Renal cortex interstitium (tissue), 11 donors: ENCODE measurements around the gene GCKR. TPM values are rescaled to one million over a fixed set of nuclear protein-coding genes. Genes with fewer than 3 reads are reported as not detected.
"Not testable (repeated sequence)": the region's sequence is repeated elsewhere in the genome, so short reads cannot be mapped to it uniquely, and the experiment has no call there.

Experiments used
- DNase-seq, 11 donors: peaks; one replicate each; pipeline ENCODE4 v3.0.0-alpha.2; 2013; ENCODE audit warnings: low read depth in 9 of 11, low spot score in 4 of 11; ENCODE audit errors: extremely low read depth in 1 of 11
- polyA plus RNA-seq, 3 donors: library from polyadenylated mRNA; unstranded; fragments of 120-200 nt; gene quantifications; one replicate each; pipeline ENCODE4 v1.2.1, GENCODE V29; 2013; ENCODE audit not compliant: insufficient read length in 3 of 3

The GCKR gene
- polyA plus RNA-seq, 3 donors = 0.20 to 0.38 TPM; not detected in 1

DNA sequence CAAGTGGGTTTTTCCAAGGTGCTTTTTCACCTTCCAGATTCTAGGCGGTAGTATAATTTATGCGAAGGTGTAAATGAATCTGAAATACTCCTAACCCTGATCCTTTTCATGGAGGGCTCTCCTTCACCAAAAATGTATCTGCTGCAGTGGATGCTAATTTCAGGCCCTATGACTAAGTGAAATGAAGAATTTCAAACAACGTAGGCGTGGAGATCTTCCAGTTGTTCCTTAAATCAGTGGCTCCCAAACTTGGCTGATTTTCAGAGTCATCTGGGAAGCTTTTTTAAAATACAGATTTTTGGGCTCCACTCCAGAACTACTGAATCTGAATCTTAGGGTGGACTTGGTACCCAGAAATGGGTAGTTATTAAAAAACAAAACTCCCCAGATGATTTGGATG lies 5.5 kb downstream of the GCKR start:
- no peak for DNase-seq

DNA sequence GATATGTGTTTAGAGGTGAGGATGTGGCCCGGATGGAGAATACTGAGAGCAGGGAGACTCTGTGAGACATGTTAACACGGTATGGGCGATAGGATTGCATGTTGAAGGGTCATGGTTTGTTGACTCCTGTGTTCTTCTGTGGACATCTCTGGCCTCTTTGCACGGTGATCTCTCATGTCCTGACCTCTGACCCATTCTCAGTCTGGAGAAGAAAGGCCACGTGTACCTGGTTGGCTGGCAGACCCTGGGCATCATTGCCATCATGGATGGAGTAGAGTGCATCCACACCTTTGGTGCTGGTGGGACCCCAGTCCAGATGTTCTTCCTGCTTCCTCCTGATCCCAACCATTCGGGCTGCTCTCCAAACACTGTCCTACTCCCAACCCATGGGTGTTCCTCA lies 9.9 kb downstream of the GCKR start:
- DNase-seq = no peak

DNA sequence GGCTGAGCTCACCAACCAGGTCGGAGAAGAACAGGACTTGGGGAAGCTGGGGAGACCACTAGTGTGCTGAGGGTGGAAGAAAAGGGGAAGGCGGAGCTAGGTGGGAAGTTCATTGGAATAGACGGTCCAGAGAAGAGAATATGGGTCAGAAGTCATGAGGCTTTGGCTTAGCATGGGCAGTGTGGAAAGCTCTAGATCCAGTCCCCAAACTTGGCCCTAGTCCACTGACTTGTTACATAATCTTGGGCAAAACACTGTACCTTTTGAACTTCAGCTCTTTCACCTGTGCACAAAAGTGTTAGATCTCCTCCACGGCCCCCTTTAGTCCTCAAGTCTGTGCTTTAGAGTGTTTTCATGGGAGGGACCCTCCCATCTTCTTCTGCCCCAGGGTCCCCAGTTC lies 10.7 kb downstream of the GCKR start:
- no peak for DNase-seq

DNA sequence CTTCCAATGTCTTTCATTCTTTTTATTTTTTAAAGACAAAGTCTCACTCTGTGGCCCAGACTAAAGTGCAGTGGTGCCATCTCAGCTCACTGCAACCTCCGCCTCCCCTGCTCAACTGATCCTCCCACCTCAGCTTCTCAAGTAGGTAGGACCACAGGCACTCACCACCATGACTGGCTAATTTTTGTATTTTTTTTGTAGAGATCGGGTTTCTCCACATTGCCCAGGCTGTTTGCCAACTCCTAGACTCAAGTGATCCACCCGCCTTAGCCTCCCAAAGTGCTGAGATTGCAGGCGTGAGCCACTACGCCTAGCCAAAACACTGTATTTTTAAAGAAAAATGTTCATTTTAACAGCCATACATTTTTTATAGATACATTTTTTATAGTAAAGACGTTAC lies 12.7 kb downstream of the GCKR start:
- DNase-seq = no peak

DNA sequence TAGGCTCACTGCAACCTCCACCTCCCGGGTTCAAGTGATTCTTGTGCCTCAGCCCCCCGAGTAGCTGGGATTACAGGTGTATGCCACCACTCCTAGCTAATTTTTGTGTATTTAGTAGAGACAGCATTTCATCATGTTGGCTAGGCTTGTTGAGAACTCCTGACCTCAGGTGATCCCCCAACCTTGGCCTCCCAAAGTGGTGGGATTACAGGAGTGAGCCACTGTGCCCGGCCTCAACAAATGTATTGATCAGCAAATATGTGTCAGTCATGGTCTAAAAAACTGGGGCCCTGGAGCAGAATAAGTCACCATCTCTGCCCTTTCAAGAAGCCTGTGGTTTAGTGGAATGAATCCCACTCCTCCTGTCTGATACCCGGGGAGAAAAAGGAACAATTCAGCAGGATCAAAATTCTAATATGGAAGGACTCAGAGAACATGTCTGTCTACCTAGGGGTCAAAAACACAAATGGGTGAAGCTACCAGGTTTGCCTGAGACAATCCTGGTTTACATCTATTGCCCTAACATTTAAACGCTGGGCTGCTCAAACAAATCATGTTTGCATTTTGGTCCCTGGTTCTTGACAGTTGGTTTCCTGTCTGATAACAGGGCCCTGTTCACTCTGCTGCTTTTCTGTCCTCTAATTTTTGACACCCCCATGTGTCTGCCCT lies 21.6 kb downstream of the GCKR start:
- no peak for DNase-seq

DNA sequence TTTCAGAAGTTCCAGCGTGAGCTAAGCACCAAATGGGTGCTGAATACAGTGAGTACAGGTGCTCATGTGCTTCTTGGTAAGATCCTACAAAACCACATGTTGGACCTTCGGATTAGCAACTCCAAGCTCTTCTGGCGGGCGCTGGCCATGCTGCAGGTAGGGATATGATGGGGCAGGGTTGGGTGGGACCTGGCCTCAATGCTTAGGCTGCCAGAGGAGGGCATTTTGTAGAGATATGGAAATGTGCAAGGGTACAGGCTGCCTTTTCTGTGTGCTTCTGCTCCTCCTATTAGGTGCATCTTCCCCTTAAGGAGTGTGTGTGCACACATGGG lies 22.1 kb downstream of the GCKR start:
- DNase-seq = no peak

DNA sequence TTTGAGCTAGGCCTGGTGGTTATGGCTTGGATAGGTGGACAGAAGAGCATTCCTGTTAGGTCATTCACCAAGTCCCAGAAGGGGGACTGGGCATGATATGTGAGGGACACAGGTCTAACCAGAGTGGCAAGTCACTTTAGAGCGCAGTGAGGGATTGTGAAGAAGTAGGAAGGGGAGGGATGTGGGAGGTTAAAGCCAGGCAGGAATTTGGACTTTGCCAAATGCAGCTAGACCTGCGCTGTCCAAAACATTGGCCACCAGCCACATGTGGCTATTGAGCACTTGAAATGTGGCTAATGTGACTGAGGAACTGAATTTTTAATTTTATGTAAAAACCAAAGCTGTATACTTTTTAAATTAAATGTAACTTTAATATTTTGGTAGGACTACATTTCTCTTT lies 23.7 kb downstream of the GCKR start:
- no peak for DNase-seq

DNA sequence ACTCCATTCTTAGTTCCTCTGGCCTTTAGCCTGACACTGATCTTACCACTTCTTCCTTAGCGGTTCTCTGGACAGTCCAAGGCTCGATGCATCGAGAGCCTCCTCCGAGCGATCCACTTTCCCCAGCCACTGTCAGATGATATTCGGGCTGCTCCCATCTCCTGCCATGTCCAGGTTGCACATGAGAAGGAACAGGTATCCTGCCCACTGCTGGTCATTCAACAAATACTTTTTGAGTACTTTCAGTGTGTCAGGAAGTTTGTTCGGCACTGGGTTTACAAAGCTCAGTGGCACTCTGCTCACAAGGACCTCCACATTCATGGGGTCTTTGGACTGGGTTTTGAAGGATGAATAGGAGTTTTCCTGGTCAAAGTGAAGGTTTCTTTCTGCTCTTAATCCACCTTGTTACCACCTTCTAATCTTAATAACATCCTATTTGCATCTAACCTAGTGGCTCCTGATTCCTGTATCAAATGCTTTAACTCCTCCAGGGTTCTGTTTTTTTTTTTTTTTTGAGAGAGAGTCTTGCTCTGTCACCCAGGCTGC lies 25.8 kb downstream of the GCKR start:
- no peak for DNase-seq

DNA sequence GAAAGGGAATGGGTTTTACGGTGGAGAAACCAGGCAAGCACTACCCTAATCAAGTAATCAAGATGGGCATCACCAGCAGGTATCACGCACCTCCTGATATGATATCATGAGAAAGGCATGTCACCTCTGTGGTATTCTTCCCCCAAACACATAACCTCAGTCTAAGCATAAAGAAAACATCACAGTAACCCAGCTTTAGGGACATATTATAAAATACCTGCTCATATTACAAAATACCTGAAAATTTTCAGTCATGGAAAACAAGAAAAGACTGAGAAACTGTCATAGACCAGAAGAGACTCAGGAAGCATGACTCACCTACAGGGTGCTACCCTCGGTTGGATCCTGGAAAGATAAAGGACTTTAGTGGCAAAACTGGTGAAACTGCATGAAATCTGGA lies 30.5 kb downstream of the GCKR start:
- no peak for DNase-seq

DNA sequence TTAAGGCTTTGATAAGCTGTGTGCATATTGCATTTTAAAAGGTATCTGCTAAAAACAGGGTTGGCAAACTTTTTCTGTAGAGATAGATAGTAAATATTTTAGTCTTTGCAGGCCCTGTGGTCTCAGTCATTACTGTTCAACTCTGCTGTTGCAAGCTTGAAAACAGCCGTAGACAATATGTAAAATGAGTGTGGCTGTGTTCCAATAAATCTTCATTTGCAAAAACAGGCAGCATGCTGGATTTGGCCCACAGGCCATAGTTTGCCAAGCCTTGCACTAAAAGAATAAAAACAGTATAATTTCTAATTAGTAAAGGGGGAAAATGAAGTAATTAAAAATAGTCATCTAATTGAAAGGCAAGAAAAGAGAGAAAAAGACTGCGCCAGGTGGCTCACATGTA lies 35.3 kb downstream of the GCKR start:
- DNase-seq = no peak

DNA sequence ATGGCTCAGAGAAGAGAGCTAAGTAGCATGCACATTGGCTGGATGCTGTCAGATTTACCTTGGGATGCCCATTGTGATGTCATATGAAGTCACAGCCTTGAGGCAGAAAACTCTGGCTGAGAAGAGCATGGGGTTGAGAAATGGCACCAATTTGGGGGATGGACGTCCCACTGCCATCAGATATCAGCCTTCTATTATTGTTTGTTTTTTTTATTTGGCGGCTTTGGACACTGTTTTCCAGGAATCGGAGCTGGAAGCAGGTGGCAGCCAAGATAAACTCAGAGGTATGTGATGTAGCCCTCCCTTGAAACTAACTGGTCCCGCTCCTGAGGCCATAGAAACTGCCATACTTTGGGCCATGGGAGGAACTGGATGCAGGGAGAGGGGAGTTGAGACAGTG lies 40.6 kb downstream of the GCKR start:
- DNase-seq = no peak

DNA sequence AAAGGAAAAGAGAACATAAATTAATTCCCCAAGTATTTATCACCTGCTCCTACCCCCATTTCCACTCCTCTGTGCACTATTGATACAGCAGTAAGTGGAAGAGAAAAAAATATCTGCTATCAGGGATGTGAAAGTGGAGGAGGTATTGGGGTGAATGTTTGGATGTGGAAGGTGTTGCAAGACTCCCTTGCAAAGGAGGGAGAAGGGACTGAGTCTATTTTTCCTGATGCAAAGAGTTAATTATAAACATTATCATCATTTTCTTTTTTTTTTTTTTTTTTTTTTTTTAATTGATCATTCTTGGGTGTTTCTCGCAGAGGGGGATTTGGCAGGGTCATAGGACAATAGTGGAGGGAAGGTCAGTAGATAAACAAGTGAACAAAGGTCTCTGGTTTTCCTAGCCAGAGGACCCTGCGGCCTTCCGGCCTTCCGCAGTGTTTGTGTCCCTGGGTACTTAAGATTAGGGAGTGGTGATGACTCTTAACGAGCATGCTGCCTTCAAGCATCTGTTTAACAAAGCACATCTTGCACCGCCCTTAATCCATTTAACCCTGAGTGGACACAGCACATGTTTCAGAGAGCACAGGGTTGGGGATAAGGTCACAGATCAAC lies 42.3 kb downstream of the GCKR start:
- not testable (repeated sequence) for DNase-seq

DNA sequence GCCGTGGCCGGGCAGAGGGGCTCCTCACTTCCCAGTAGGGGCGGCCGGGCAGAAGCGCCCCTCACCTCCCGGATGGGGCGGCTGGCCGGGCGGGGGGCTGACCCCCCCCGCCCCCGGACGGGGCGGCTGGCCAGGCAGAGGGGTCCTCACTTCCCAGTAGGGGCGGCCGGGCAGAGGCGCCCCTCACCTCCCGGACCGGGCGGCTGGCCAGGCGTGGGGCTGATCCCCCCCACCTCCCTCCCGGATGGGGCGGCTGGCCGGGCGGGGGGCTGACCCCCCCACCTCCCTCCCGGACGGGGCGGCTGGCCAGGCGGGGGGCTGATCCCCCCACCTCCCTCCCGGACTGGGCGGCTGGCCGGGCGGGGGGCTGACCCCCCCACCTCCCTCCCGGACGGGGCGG lies 43.0 kb downstream of the GCKR start:
- DNase-seq = not testable (repeated sequence)

DNA sequence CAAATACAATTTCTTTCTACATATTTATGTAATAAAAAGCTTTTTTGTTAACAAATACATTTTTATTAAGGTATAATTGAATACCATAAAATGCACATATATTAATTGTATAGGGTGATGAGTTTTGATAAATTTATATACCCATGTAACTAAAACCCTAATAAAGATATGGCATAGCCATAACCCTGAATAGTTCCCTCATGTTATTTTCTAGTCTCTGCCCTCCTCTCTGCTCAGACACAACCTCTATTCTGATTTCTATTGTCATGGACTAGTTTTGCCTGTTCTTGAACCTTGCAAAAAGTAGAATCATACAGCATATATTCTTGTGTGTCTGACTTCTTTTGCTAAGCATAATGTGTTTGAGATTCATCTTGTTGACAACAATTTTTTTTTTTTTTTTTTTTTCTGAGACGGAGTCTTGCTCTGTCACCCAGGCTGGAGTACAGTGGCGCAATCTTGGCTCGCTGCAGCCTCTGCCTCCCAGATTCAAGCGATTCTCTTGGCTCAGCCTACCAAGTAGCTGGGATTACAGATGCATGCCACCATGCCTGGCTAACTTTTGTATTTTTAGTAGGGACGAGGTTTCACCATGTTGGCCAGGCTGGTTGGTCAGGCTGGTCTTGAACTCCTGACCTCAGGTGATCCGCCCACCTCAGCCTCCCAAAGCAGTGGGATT lies 47.6 kb downstream of the GCKR start:
- no peak for DNase-seq

DNA sequence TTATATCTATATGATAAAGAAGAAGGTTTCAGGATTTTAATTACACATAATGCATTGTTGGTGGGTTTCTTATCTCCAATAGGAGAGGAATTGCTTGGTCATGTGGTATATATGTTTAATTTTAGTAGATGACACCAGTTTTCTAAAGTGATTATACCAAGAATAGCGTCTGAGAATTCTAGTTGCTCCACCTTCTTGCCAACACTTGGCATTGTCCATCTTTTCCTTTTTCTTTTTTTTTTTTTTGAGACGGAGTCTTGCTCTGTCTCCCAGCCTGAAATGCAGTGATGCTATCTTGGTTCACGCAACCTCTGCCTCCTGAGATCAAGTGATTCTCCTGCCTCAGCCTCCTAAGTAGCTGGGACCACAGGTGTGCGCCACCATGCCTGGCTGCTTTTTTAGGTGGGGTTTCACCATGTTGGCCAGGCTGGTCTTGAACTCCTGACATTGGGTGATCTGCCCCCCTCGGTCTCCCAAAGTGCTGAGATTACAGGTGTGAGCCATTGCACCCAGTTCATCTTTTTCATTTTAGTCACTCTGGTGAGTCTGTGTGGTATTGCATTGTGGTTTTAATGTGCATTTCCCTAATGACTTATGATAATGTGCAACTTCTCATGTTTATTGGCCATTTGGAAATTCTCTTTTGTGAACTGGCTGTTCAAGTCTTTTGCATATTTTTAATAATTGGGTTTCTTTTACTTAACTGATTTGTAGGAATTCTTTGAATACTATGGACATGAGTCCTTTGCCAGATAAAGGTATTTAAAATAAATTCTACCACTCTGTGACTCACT lies 48.9 kb downstream of the GCKR start:
- no peak for DNase-seq

DNA sequence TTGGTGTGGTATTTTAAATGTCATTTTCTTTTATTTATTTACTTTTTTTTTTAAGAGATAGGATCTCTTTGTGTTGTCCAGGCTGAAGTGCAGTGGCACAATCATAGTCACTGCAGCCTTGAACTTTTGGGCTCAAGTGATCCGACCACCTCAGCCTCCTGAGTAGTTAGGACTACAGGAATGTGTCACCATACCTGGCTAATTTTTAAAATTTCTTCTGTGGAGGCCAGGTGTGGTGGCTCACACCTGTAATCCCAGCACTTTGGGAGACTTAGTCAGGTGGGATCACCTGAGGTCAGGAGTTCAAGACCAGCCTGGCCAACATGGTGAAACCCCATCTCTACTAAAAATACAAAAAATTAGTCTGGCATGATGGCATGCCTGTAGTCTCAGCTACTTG lies 52.7 kb downstream of the GCKR start:
- DNase-seq = no peak

DNA sequence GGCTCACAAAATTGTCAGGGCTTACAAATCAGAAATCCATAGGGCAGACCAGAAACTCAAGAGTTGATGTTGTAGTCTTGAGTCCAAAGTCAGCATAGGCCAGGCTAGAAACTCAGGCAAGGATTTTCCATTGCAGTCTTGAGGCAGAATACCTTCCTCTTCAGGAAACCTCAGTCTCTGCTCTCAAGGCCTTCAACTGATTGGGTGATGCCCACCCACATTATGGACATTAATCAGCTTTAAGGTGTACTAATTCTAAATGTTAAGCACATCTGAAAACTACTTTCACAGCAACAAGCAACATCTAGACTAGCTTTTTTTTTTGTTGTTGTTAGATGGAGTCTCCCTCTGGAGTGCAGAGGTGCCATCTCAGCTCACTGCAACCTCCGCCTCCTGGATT lies 54.9 kb downstream of the GCKR start:
- no peak for DNase-seq

DNA sequence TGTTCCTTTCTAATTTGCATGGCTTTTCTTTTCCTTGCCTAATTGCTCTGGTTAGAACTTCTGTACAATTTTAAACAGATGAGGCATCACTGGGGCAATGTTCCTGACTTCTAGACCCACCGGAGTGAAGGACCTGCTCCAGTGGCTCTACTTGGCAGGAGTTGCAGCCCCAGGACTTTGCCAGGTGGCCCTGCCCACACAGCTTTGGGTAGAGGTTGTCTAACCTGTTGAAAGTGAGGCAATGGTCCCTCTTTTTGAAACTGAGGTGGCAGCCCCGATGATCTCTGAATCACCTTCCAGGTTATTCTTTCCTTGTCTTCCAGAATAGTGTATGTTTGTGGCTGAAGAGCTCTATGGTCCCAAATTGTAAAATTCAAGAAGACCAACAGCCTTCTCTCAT lies 56.3 kb downstream of the GCKR start:
- DNase-seq = no peak

DNA sequence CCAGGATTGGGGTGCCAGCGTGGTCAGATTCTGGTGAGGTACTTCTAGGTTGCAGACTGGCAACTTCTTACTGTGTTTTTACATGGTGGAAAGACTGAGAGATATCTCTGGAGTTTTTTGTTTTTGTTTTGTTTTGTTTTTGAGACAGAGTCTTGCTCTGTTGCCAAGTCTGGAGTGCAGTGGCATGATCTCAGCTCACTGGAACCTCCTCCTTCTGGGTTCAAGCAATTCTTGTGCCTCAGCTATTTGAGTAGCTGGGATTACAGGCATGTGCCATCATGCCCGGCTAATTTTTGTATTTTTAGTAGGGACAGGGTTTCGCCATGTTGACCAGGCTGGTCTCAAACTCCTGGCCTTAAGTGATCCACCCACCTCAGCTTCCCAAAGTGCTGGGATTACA lies 57.8 kb downstream of the GCKR start:
- not testable (repeated sequence) for DNase-seq

DNA sequence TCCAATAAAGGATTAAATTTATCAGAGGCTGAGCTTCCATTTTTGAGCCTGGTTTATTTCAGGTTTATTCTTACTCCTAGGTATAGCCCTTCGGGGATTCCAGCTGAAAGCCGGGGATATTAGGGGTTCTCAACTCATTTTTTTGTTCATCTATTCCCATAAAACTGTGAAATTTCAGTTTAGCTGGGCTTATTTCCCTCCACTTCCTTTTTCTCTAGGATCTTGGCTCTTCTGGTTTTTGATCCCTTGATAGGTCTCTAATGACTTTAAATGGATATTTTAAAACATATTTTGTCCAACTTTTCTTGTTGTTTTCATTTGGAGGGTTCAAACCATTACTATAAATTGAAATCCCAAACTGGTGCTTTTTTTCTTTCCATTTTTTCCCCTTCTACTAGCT lies 62.6 kb downstream of the GCKR start:
- DNase-seq = no peak
